Measurements from ENCODE around the gene BCO1. TPM values are rescaled to one million over a fixed set of nuclear protein-coding genes. Genes with fewer than 3 reads are reported as not detected.

Gene BCO1
- total RNA-seq, 1 donor from 2014 or later, result not detected

GRCh38 chr16:81292936-81293335 lies 54.4 kb downstream of the BCO1 start:
- H3K9me3 Mint-ChIP-seq, result no peaks in the 10 kb centered on the region
- intact Hi-C loops (cut with micrococcal nuclease), result no loop called here
- H3K27ac Mint-ChIP-seq, result no peak overlapping the region
- POLR2A ChIA-PET, result no interaction called here
- no peaks in the 10 kb centered on the region for H3K36me3 Mint-ChIP-seq (ENCODE audit: low read depth)
- H3K4me1 Mint-ChIP-seq, result no peaks in the 10 kb centered on the region
- peaks cover 8% of the 10 kb centered on the region for H3K27me3 Mint-ChIP-seq
- DNase-seq (no peak), ATAC-seq (ENCODE audit: low read depth) (no peak)
- no peak for TF ChIP-seq CTCF (IDR thresholded peaks at IDR 0.05)
- CTCF ChIA-PET, result no interaction called here
- H3K4me3 Mint-ChIP-seq, result no peak overlapping the region

- no peak for TF ChIP-seq CTCF (IDR thresholded peaks at IDR 0.05)
- H3K27me3 Mint-ChIP-seq, result peaks cover 13% of the 10 kb centered on the region
- H3K9me3 Mint-ChIP-seq, result no peaks in the 10 kb centered on the region
- H3K4me1 Mint-ChIP-seq, result no peaks in the 10 kb centered on the region
- no peaks in the 10 kb centered on the region for H3K36me3 Mint-ChIP-seq (ENCODE audit: low read depth)
- no peak for DNase-seq
- CTCF ChIA-PET, result no interaction called here
- H3K27ac Mint-ChIP-seq, result no peak overlapping the region
- no peak overlapping the region for H3K4me3 Mint-ChIP-seq
- intact Hi-C loops (cut with micrococcal nuclease), result no loop called here
- ATAC-seq (ENCODE audit: low read depth), result no peak
- POLR2A ChIA-PET, result no interaction called here
Measured at GRCh38 chr16:81293909-81294802, 55.7 kb downstream of the BCO1 start.

- no peak for ATAC-seq (ENCODE audit: low read depth)
- no peaks in the 10 kb centered on the region for H3K9me3 Mint-ChIP-seq
- intact Hi-C loops (cut with micrococcal nuclease), result no loop called here
- H3K36me3 Mint-ChIP-seq (ENCODE audit: low read depth), result no peaks in the 10 kb centered on the region
- ChIA-PET POLR2A (no interaction called here), CTCF (no interaction called here)
- H3K27ac Mint-ChIP-seq, result no peak overlapping the region
- DNase-seq, result no peak
- H3K27me3 Mint-ChIP-seq, result peaks cover 13% of the 10 kb centered on the region
- no peak overlapping the region for H3K4me3 Mint-ChIP-seq
- no peak for TF ChIP-seq CTCF (IDR thresholded peaks at IDR 0.05)
- no peaks in the 10 kb centered on the region for H3K4me1 Mint-ChIP-seq
Measured at GRCh38 chr16:81296631-81297030, 58.1 kb downstream of the BCO1 start.

GRCh38 chr16:81307770-81308169 lies 69.3 kb downstream of the BCO1 start:
- DNase-seq (no peak), ATAC-seq (ENCODE audit: low read depth) (no peak)
- Mint-ChIP-seq H3K27ac (no peak overlapping the region), H3K4me1 (peaks cover under 1% of the 10 kb centered on the region), H3K4me3 (no peak overlapping the region), H3K36me3 (ENCODE audit: low read depth) (peaks cover 2% of the 10 kb centered on the region), H3K27me3 (no peaks in the 10 kb centered on the region), H3K9me3 (no peaks in the 10 kb centered on the region)
- POLR2A ChIA-PET, result no interaction called here
- intact Hi-C loops (cut with micrococcal nuclease), result no loop called here
- CTCF ChIA-PET, result no interaction called here
- no peak for TF ChIP-seq CTCF (IDR thresholded peaks at IDR 0.05)

- intact Hi-C loops (cut with micrococcal nuclease), result loop anchor here (10.0 kb wide), 2 partner anchors 275 to 635 kb away; partner anchors contain the start of gene ATMIN
- ATAC-seq (ENCODE audit: low read depth) (no peak), DNase-seq (no peak)
- no peak overlapping the region for H3K27ac Mint-ChIP-seq
- no peak for TF ChIP-seq CTCF (IDR thresholded peaks at IDR 0.05)
- H3K9me3 Mint-ChIP-seq, result no peaks in the 10 kb centered on the region
- ChIA-PET POLR2A (no interaction called here), CTCF (interaction anchor here (1.7 kb wide), 1 partner anchor 274 kb away, joined by 5 read pairs; the partner anchor contains the start of gene ATMIN)
- no peaks in the 10 kb centered on the region for H3K27me3 Mint-ChIP-seq
- H3K4me3 Mint-ChIP-seq, result no peak overlapping the region
- peaks cover 6% of the 10 kb centered on the region for H3K36me3 Mint-ChIP-seq (ENCODE audit: low read depth)
- peaks cover 19% of the 10 kb centered on the region for H3K4me1 Mint-ChIP-seq
Measured at GRCh38 chr16:81310045-81310644, 71.7 kb downstream of the BCO1 start.

All from activated B cell treated with CpG ODN at 0.5 μM for 24 hours (primary cell).